Thyroid gland (tissue), 4 donors: ENCODE data around the gene MICOS13.

ENCODE experiments used
- POLR2A ChIP-seq, 2 donors: fragments of 450-650 bp; IDR thresholded peaks; one replicate each; pipeline ENCODE4 v1.6.1; 2017; ENCODE audit warnings: antibody characterized with exemption in 2 of 2, mild to moderate bottlenecking in 2 of 2, moderate library complexity in 1 of 2
- TF ChIP-seq, protein P1 (sequence below), 6 experiments: fragments of 200-600 bp in 3 of 6; fragments of 450-650 bp in 3 of 6; sonication (generic) in 3 of 6; IDR thresholded peaks; one replicate each; pipeline ENCODE4 v1.5.1; 2016 to 2019; ENCODE audit warnings: antibody characterized with exemption in 6 of 6, mild to moderate bottlenecking in 2 of 6, inconsistent platforms in 1 of 6, moderate library complexity in 1 of 6

DNA sequence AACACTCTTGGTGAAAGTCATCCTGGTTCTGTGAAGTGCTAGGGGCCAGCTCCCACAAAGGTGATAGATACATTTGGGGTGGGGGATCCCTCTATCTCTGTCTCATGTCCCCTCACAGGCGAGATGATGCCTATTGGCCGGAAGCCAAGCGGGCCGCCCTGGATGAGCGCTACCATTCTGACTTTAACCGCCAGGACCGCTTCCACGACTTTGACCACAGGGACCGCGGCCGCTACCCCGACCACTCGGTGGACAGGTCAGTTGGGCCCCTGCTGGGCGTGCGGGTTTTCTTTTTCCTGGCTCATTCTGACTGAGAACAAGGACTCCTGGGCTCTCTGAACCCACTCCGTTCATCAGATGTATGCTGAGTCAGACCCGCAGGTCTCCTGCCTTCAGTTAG is 16.4 kb downstream of the MICOS13 start:
- no peak for TF ChIP-seq POLR2A (IDR thresholded peaks at IDR 0.05)
- TF ChIP-seq, protein P1, sequence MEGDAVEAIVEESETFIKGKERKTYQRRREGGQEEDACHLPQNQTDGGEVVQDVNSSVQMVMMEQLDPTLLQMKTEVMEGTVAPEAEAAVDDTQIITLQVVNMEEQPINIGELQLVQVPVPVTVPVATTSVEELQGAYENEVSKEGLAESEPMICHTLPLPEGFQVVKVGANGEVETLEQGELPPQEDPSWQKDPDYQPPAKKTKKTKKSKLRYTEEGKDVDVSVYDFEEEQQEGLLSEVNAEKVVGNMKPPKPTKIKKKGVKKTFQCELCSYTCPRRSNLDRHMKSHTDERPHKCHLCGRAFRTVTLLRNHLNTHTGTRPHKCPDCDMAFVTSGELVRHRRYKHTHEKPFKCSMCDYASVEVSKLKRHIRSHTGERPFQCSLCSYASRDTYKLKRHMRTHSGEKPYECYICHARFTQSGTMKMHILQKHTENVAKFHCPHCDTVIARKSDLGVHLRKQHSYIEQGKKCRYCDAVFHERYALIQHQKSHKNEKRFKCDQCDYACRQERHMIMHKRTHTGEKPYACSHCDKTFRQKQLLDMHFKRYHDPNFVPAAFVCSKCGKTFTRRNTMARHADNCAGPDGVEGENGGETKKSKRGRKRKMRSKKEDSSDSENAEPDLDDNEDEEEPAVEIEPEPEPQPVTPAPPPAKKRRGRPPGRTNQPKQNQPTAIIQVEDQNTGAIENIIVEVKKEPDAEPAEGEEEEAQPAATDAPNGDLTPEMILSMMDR (IDR thresholded peaks at IDR 0.05): no peak
